Stimulated activated memory B cell treated with anti-CD40 and anti-IgM and Interleukin-4, amounts not matched to agents 10 μg/mL and 1 μg/mL and 100 μg/mL, for 72 hours (primary cell): ENCODE results near the gene RMRP.
A peak's percentile ranks its signal among the peaks of the same experiment; 100 is the strongest.
"Not testable (repeated sequence)": the region's sequence is repeated elsewhere in the genome, so short reads cannot be mapped to it uniquely, and the experiment has no call there.

Experiments used
- ATAC-seq: fragments of 150-1000 bp; cut with Tn5 transposase; 2 replicates; pipeline ENCODE4 v1.10.0; 2021
- H3K27ac Mint-ChIP-seq: one replicate; pipeline ENCODE4 v1.8.0; 2022; ENCODE audit warnings: mild to moderate bottlenecking, mixed read lengths
- H3K27me3 Mint-ChIP-seq: one replicate; pipeline ENCODE4 v1.8.0; 2022; ENCODE audit warnings: mixed read lengths
- H3K36me3 Mint-ChIP-seq: one replicate; pipeline ENCODE4 v1.8.0; 2022; ENCODE audit warnings: mixed read lengths
- H3K4me1 Mint-ChIP-seq: one replicate; pipeline ENCODE4 v1.8.0; 2022; ENCODE audit warnings: mixed read lengths
- H3K4me3 Mint-ChIP-seq: one replicate; pipeline ENCODE4 v1.8.0; 2022; ENCODE audit warnings: mild to moderate bottlenecking, moderate library complexity, mixed read lengths
- H3K9me3 Mint-ChIP-seq: one replicate; pipeline ENCODE4 v1.8.0; 2022; ENCODE audit warnings: mixed read lengths

Gene RMRP

GRCh38 chr9:35646533-35647265 is 11.1 kb downstream of the RMRP start:
- H3K27ac Mint-ChIP-seq = peak overlapping the region; percentile 92
- peak; percentile 91 for ATAC-seq
- H3K36me3 Mint-ChIP-seq = peaks cover 6% of the 10 kb centered on the region
- H3K4me1 Mint-ChIP-seq = peaks cover 64% of the 10 kb centered on the region
- H3K9me3 Mint-ChIP-seq = no peaks in the 10 kb centered on the region
- H3K27me3 Mint-ChIP-seq = no peaks in the 10 kb centered on the region
- H3K4me3 Mint-ChIP-seq = peak overlapping the region; percentile 92

GRCh38 chr9:35646153-35646532 is 11.7 kb downstream of the RMRP start:
- Mint-ChIP-seq H3K36me3 (peaks cover 8% of the 10 kb centered on the region), H3K4me1 (peaks cover 64% of the 10 kb centered on the region)

GRCh38 chr9:35645736-35646135 is 12.1 kb downstream of the RMRP start:
- H3K36me3 Mint-ChIP-seq = peaks cover 12% of the 10 kb centered on the region
- not testable (repeated sequence) for ATAC-seq, H3K9me3 Mint-ChIP-seq, H3K27me3 Mint-ChIP-seq
- peak overlapping the region; percentile 92 for H3K27ac Mint-ChIP-seq
- peak overlapping the region; percentile 92 for H3K4me3 Mint-ChIP-seq
- peaks cover 64% of the 10 kb centered on the region for H3K4me1 Mint-ChIP-seq

More at GRCh38 chr9:35646153-35646532, 11.7 kb downstream of the RMRP start:
- no peaks in the 10 kb centered on the region for H3K27me3 Mint-ChIP-seq
- peak overlapping the region; percentile 92 for H3K4me3 Mint-ChIP-seq
- no peaks in the 10 kb centered on the region for H3K9me3 Mint-ChIP-seq
- no peak for ATAC-seq
- peak overlapping the region; percentile 92 for H3K27ac Mint-ChIP-seq

- Mint-ChIP-seq H3K4me1 (peaks cover 65% of the 10 kb centered on the region), H3K27ac (no peak overlapping the region), H3K36me3 (peaks cover 19% of the 10 kb centered on the region), H3K9me3 (no peaks in the 10 kb centered on the region), H3K27me3 (no peaks in the 10 kb centered on the region), H3K4me3 (no peak overlapping the region)
- no peak for ATAC-seq
Measured at GRCh38 chr9:35643046-35643445, 14.8 kb downstream of the RMRP start.

GRCh38 chr9:35641478-35641877 is 16.3 kb downstream of the RMRP start:
- H3K27me3 Mint-ChIP-seq, H3K9me3 Mint-ChIP-seq, ATAC-seq, H3K4me3 Mint-ChIP-seq: not testable (repeated sequence)
- Mint-ChIP-seq H3K27ac (peak overlapping the region; percentile 6), H3K4me1 (peaks cover 70% of the 10 kb centered on the region), H3K36me3 (peaks cover 19% of the 10 kb centered on the region)

GRCh38 chr9:35640431-35640830 is 17.4 kb downstream of the RMRP start:
- not testable (repeated sequence) for H3K27me3 Mint-ChIP-seq, H3K4me3 Mint-ChIP-seq, H3K9me3 Mint-ChIP-seq, ATAC-seq
- Mint-ChIP-seq H3K27ac (peak overlapping the region; percentile 6), H3K36me3 (peaks cover 19% of the 10 kb centered on the region), H3K4me1 (peaks cover 71% of the 10 kb centered on the region)

GRCh38 chr9:35639631-35640030 is 18.2 kb downstream of the RMRP start:
- Mint-ChIP-seq H3K36me3 (peaks cover 19% of the 10 kb centered on the region), H3K4me1 (peaks cover 75% of the 10 kb centered on the region), H3K9me3 (no peaks in the 10 kb centered on the region), H3K27ac (no peak overlapping the region), H3K4me3 (no peak overlapping the region), H3K27me3 (no peaks in the 10 kb centered on the region)
- no peak for ATAC-seq

GRCh38 chr9:35639225-35639624 is 18.6 kb downstream of the RMRP start:
- not testable (repeated sequence) for ATAC-seq, H3K4me3 Mint-ChIP-seq

GRCh38 chr9:35638751-35639150 is 19.1 kb downstream of the RMRP start:
- not testable (repeated sequence) for H3K9me3 Mint-ChIP-seq, ATAC-seq

More at GRCh38 chr9:35639225-35639624, 18.6 kb downstream of the RMRP start:
- Mint-ChIP-seq H3K36me3 (peaks cover 19% of the 10 kb centered on the region), H3K4me1 (peaks cover 75% of the 10 kb centered on the region)
- not testable (repeated sequence) for H3K27ac Mint-ChIP-seq, H3K27me3 Mint-ChIP-seq, H3K9me3 Mint-ChIP-seq

GRCh38 chr9:35637427-35637955 is 20.3 kb downstream of the RMRP start:
- H3K9me3 Mint-ChIP-seq, H3K4me3 Mint-ChIP-seq, H3K27me3 Mint-ChIP-seq, ATAC-seq: not testable (repeated sequence)
- Mint-ChIP-seq H3K4me1 (peaks cover 79% of the 10 kb centered on the region), H3K36me3 (peaks cover 13% of the 10 kb centered on the region), H3K27ac (peak overlapping the region; percentile 86)

More at GRCh38 chr9:35638751-35639150, 19.1 kb downstream of the RMRP start:
- Mint-ChIP-seq H3K36me3 (peaks cover 19% of the 10 kb centered on the region), H3K4me1 (peaks cover 79% of the 10 kb centered on the region), H3K27ac (peak overlapping the region; percentile 86)
- not testable (repeated sequence) for H3K27me3 Mint-ChIP-seq, H3K4me3 Mint-ChIP-seq

GRCh38 chr9:35636877-35637246 is 21.0 kb downstream of the RMRP start:
- peaks cover 79% of the 10 kb centered on the region for H3K4me1 Mint-ChIP-seq
- not testable (repeated sequence) for H3K4me3 Mint-ChIP-seq, H3K27me3 Mint-ChIP-seq, H3K9me3 Mint-ChIP-seq, ATAC-seq
- peak overlapping the region; percentile 86 for H3K27ac Mint-ChIP-seq
- peaks cover 13% of the 10 kb centered on the region for H3K36me3 Mint-ChIP-seq

GRCh38 chr9:35636135-35636876 is 21.5 kb downstream of the RMRP start:
- Mint-ChIP-seq H3K4me1 (peaks cover 73% of the 10 kb centered on the region), H3K27me3 (no peaks in the 10 kb centered on the region), H3K36me3 (peaks cover 13% of the 10 kb centered on the region), H3K9me3 (no peaks in the 10 kb centered on the region), H3K4me3 (peak overlapping the region; percentile 64), H3K27ac (peak overlapping the region; percentile 86)
- peak; percentile 68 for ATAC-seq

GRCh38 chr9:35635730-35636129 is 22.1 kb downstream of the RMRP start:
- Mint-ChIP-seq H3K27ac (peak overlapping the region; percentile 86), H3K4me1 (peaks cover 68% of the 10 kb centered on the region)

GRCh38 chr9:35629597-35629996 is 28.2 kb downstream of the RMRP start:
- Mint-ChIP-seq H3K27me3 (no peaks in the 10 kb centered on the region), H3K4me1 (peaks cover 42% of the 10 kb centered on the region), H3K9me3 (no peaks in the 10 kb centered on the region), H3K27ac (no peak overlapping the region), H3K36me3 (no peaks in the 10 kb centered on the region), H3K4me3 (no peak overlapping the region)
- ATAC-seq = no peak

More at GRCh38 chr9:35635730-35636129, 22.1 kb downstream of the RMRP start:
- Mint-ChIP-seq H3K27me3 (no peaks in the 10 kb centered on the region), H3K4me3 (peak overlapping the region; percentile 64), H3K36me3 (peaks cover 7% of the 10 kb centered on the region), H3K9me3 (no peaks in the 10 kb centered on the region)
- no peak for ATAC-seq

GRCh38 chr9:35628389-35628991 is 29.3 kb downstream of the RMRP start:
- ATAC-seq = no peak
- Mint-ChIP-seq H3K27me3 (no peaks in the 10 kb centered on the region), H3K36me3 (no peaks in the 10 kb centered on the region), H3K27ac (peak overlapping the region; percentile 69), H3K4me3 (no peak overlapping the region), H3K4me1 (peaks cover 31% of the 10 kb centered on the region), H3K9me3 (no peaks in the 10 kb centered on the region)
